HG02610 (cell line): ENCODE results near the gene PPL.
"Not testable (repeated sequence)": the region's sequence is repeated elsewhere in the genome, so short reads cannot be mapped to it uniquely, and the experiment has no call there.

Experiments
- ATAC-seq: cut with Tn5 transposase; IDR thresholded peaks from one replicate; pipeline ENCODE4 v1.9.1; 2021; ENCODE audit warnings: mild to moderate bottlenecking, moderate library complexity; ENCODE audit not compliant: unreplicated experiment

PPL gene

GRCh38 chr16:4936991-4937781 lies at the start of gene PPL:
TSS of gene PPL (minus strand) at chr16:4937148. CDS start at chr16:4937045, 103 bp downstream.
- no peak for ATAC-seq

- ATAC-seq = no peak
Observed at GRCh38 chr16:4984174-4984990, 47.4 kb upstream of the PPL start.

- ATAC-seq = no peak
Observed at GRCh38 chr16:4982056-4982867, 45.3 kb upstream of the PPL start.

GRCh38 chr16:4981473-4981872 lies 44.5 kb upstream of the PPL start:
- no peak for ATAC-seq

GRCh38 chr16:4980691-4981090 lies 43.7 kb upstream of the PPL start:
- no peak for ATAC-seq

- no peak for ATAC-seq
Observed at GRCh38 chr16:4979736-4980660, 43.0 kb upstream of the PPL start.

- no peak for ATAC-seq
Observed at GRCh38 chr16:4979164-4979563, 42.2 kb upstream of the PPL start.

- no peak for ATAC-seq
Observed at GRCh38 chr16:4976611-4977145, 39.7 kb upstream of the PPL start.

GRCh38 chr16:4976079-4976478 lies 39.1 kb upstream of the PPL start:
- ATAC-seq = peak; percentile 89

GRCh38 chr16:4972938-4973587 lies 36.1 kb upstream of the PPL start:
- ATAC-seq = no peak

GRCh38 chr16:4970010-4970409 lies 33.1 kb upstream of the PPL start:
- no peak for ATAC-seq

- ATAC-seq = no peak
Observed at GRCh38 chr16:4968879-4969483, 32.0 kb upstream of the PPL start.

GRCh38 chr16:4968278-4968677 lies 31.3 kb upstream of the PPL start:
- ATAC-seq = not testable (repeated sequence)

GRCh38 chr16:4966736-4967453 lies 29.9 kb upstream of the PPL start:
- no peak for ATAC-seq

GRCh38 chr16:4963527-4963926 lies 26.6 kb upstream of the PPL start:
- not testable (repeated sequence) for ATAC-seq

GRCh38 chr16:4962716-4963115 lies 25.8 kb upstream of the PPL start:
- no peak for ATAC-seq

- ATAC-seq = no peak
Observed at GRCh38 chr16:4960579-4960978, 23.6 kb upstream of the PPL start.
